DOHH2 (cell line): ENCODE measurements around the gene TMEM30A.

ENCODE experiments used
- EZH2phosphoT487 ChIP-seq: fragments of 200-600 bp; sonication (generic); IDR thresholded peaks from 2 replicates; pipeline ENCODE4 v1.6.1; 2017; ENCODE audit warnings: borderline replicate concordance, mild to moderate bottlenecking, antibody characterized with exemption, low read length, moderate library complexity, mixed read lengths
- TF ChIP-seq, protein P1 (sequence below): fragments of 200-600 bp; sonication (generic); IDR thresholded peaks from one replicate; pipeline ENCODE4 v1.5.1; 2014; ENCODE audit warnings: antibody characterized with exemption, mild to moderate bottlenecking, low read depth, low read length; ENCODE audit not compliant: poor library complexity, severe bottlenecking

DNA sequence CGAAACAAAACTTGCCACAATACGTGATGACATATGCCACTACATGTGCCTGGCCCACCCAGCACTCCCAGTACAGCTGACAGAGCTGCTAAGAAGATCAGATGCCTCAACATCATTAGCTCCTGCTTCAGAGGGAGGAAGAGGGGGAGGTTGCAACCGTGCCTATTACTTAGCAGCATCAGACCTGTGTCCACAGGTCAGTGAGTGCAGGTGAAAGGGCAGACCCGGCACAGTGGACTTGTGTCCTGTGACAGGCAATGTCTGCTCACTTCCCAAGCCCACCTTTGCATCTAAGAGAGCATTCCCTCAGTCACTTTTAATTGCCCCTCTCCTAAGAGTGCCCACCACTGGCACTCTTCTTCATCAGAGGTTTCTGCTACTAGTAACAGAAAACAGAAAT, 69.3 kb downstream of the TMEM30A start:
- TF ChIP-seq, protein P1, sequence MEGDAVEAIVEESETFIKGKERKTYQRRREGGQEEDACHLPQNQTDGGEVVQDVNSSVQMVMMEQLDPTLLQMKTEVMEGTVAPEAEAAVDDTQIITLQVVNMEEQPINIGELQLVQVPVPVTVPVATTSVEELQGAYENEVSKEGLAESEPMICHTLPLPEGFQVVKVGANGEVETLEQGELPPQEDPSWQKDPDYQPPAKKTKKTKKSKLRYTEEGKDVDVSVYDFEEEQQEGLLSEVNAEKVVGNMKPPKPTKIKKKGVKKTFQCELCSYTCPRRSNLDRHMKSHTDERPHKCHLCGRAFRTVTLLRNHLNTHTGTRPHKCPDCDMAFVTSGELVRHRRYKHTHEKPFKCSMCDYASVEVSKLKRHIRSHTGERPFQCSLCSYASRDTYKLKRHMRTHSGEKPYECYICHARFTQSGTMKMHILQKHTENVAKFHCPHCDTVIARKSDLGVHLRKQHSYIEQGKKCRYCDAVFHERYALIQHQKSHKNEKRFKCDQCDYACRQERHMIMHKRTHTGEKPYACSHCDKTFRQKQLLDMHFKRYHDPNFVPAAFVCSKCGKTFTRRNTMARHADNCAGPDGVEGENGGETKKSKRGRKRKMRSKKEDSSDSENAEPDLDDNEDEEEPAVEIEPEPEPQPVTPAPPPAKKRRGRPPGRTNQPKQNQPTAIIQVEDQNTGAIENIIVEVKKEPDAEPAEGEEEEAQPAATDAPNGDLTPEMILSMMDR, result no peak
- TF ChIP-seq EZH2phosphoT487, result no peak
